ENCODE measurements around the gene LIPA.
A peak's percentile ranks its signal among the peaks of the same experiment; 100 is the strongest.

The LIPA gene

GRCh38 chr10:89238956-89239644 is 12.5 kb downstream of the LIPA start:
- no peak for DNase-seq

GRCh38 chr10:89237849-89238248 is 13.7 kb downstream of the LIPA start:
- DNase-seq: no peak

GRCh38 chr10:89236226-89236797 is 15.3 kb downstream of the LIPA start:
- no peak for DNase-seq

- DNase-seq: no peak
Observed at GRCh38 chr10:89235073-89235798, 16.3 kb downstream of the LIPA start.

- no peak for DNase-seq
Observed at GRCh38 chr10:89233033-89233432, 18.5 kb downstream of the LIPA start.

- no peak for DNase-seq
Observed at GRCh38 chr10:89228962-89229361, 22.6 kb downstream of the LIPA start.

- no peak for DNase-seq
Observed at GRCh38 chr10:89228146-89228545, 23.4 kb downstream of the LIPA start.

- DNase-seq: no peak
Observed at GRCh38 chr10:89226891-89227290, 24.7 kb downstream of the LIPA start.

GRCh38 chr10:89224739-89225443 is 26.7 kb downstream of the LIPA start:
- peak; percentile 36 for DNase-seq

- DNase-seq: no peak
Observed at GRCh38 chr10:89221919-89222318, 29.7 kb downstream of the LIPA start.

- DNase-seq: no peak
Observed at GRCh38 chr10:89219513-89220218, 31.9 kb downstream of the LIPA start.

GRCh38 chr10:89217057-89217990 is 34.3 kb downstream of the LIPA start:
- DNase-seq: peak; percentile 84

- DNase-seq: no peak
Observed at GRCh38 chr10:89216056-89216455, 35.5 kb downstream of the LIPA start.

GRCh38 chr10:89215511-89215910 is 36.1 kb downstream of the LIPA start:
- no peak for DNase-seq

- no peak for DNase-seq
Observed at GRCh38 chr10:89214566-89215165, 36.9 kb downstream of the LIPA start.

GRCh38 chr10:89213191-89213808 is 38.3 kb downstream of the LIPA start:
- peak; percentile 70 for DNase-seq

GRCh38 chr10:89210794-89211425 is 40.7 kb downstream of the LIPA start:
- no peak for DNase-seq

GRCh38 chr10:89209718-89210117 is 41.9 kb downstream of the LIPA start:
- no peak for DNase-seq

GRCh38 chr10:89207801-89208551 is 43.6 kb downstream of the LIPA start:
- no peak for DNase-seq
